ENCODE data around the gene CES4A. TPM values are rescaled to one million over a fixed set of nuclear protein-coding genes. Genes with fewer than 3 reads are reported as not detected.
A peak's percentile ranks its signal among the peaks of the same experiment; 100 is the strongest.
"Not testable (repeated sequence)": the region's sequence is repeated elsewhere in the genome, so short reads cannot be mapped to it uniquely, and the experiment has no call there.

Gene CES4A
- total RNA-seq, 1 experiment from 2014 or later = 5.1 TPM

GRCh38 chr16:66952430-66953110, 35.8 kb upstream of the CES4A start:
- intact Hi-C loops (cut with micrococcal nuclease) = loop anchor here (10.0 kb wide), 1 partner anchor 62 kb away; no protein-coding TSS in a partner anchor
- POLR2A ChIA-PET = interaction anchor here (0.7 to 3.1 kb wide), 3 partner anchors 58 to 203 kb away, joined by 3 to 10 read pairs (median 4); no protein-coding TSS in a partner anchor
- H3K27me3 Mint-ChIP-seq (ENCODE audit: insufficient read depth, unreplicated experiment) = no peaks in the 10 kb centered on the region

GRCh38 chr16:66953462-66954096, 34.8 kb upstream of the CES4A start:
- POLR2A ChIA-PET = interaction anchor here (0.6 to 3.1 kb wide), 7 partner anchors 43 to 254 kb away, joined by 3 to 10 read pairs (median 4); partner anchors contain the start of genes FBXL8 and TRADD
- intact Hi-C loops (cut with micrococcal nuclease) = loop anchor here (1.0 to 10.0 kb wide), 4 partner anchors 24 to 232 kb away; no protein-coding TSS in a partner anchor
- no peaks in the 10 kb centered on the region for H3K27me3 Mint-ChIP-seq (ENCODE audit: insufficient read depth, unreplicated experiment)

More at GRCh38 chr16:66952430-66953110, 35.8 kb upstream of the CES4A start:
- CTCF ChIA-PET = interaction anchor here (0.5 to 3.5 kb wide), 17 partner anchors 9 to 246 kb away, joined by 3 to 37 read pairs (median 3); partner anchors contain the start of genes CES3 and ELMO3
- DNase-seq (ENCODE audit: unreplicated experiment) = no peak
- Mint-ChIP-seq H3K36me3 (ENCODE audit: insufficient read depth, unreplicated experiment) (no peaks in the 10 kb centered on the region), H3K4me1 (ENCODE audit: insufficient read depth, unreplicated experiment) (peaks cover 23% of the 10 kb centered on the region), H3K27ac (ENCODE audit: low read depth, unreplicated experiment) (peak overlapping the region; percentile 67), H3K9me3 (ENCODE audit: unreplicated experiment) (no peaks in the 10 kb centered on the region), H3K4me3 (ENCODE audit: unreplicated experiment) (no peak overlapping the region)
- BruUV-seq (replicated peaks) = no TSS peak
- TF ChIP-seq CTCF (IDR thresholded peaks at IDR 0.05; ENCODE audit: unreplicated experiment) = no peak

GRCh38 chr16:66954097-66954659, 34.2 kb upstream of the CES4A start:
- Mint-ChIP-seq H3K27ac (ENCODE audit: low read depth, unreplicated experiment) (peak overlapping the region; percentile 70), H3K27me3 (ENCODE audit: insufficient read depth, unreplicated experiment) (no peaks in the 10 kb centered on the region), H3K36me3 (ENCODE audit: insufficient read depth, unreplicated experiment) (no peaks in the 10 kb centered on the region), H3K9me3 (ENCODE audit: unreplicated experiment) (no peaks in the 10 kb centered on the region), H3K4me1 (ENCODE audit: insufficient read depth, unreplicated experiment) (peaks cover 17% of the 10 kb centered on the region), H3K4me3 (ENCODE audit: unreplicated experiment) (peak overlapping the region; percentile 51)
- ChIA-PET POLR2A (interaction anchor here (0.6 to 3.1 kb wide), 8 partner anchors 42 to 253 kb away, joined by 3 to 10 read pairs (median 4); partner anchors contain the start of genes FBXL8 and TRADD), CTCF (interaction anchor here (0.5 to 3.5 kb wide), 24 partner anchors 8 to 560 kb away, joined by 3 to 37 read pairs (median 4); no protein-coding TSS in a partner anchor)
- DNase-seq (ENCODE audit: unreplicated experiment) = peak; percentile 88
- no TSS peak for BruUV-seq (replicated peaks)
- intact Hi-C loops (cut with micrococcal nuclease) = loop anchor here (1.0 to 10.0 kb wide), 4 partner anchors 23 to 231 kb away; no protein-coding TSS in a partner anchor
- peak; percentile 67 for TF ChIP-seq CTCF (IDR thresholded peaks at IDR 0.05; ENCODE audit: unreplicated experiment)

More at GRCh38 chr16:66953462-66954096, 34.8 kb upstream of the CES4A start:
- H3K9me3 Mint-ChIP-seq (ENCODE audit: unreplicated experiment) = no peaks in the 10 kb centered on the region
- DNase-seq (ENCODE audit: unreplicated experiment) = peak; percentile 69
- H3K27ac Mint-ChIP-seq (ENCODE audit: low read depth, unreplicated experiment) = peak overlapping the region; percentile 70
- H3K4me1 Mint-ChIP-seq (ENCODE audit: insufficient read depth, unreplicated experiment) = peaks cover 18% of the 10 kb centered on the region
- CTCF ChIA-PET = interaction anchor here (0.5 to 3.5 kb wide), 23 partner anchors 8 to 560 kb away, joined by 3 to 37 read pairs (median 4); partner anchors contain the start of genes CES3 and ELMO3
- H3K36me3 Mint-ChIP-seq (ENCODE audit: insufficient read depth, unreplicated experiment) = no peaks in the 10 kb centered on the region
- no TSS peak for BruUV-seq (replicated peaks)
- TF ChIP-seq CTCF (IDR thresholded peaks at IDR 0.05; ENCODE audit: unreplicated experiment) = no peak
- H3K4me3 Mint-ChIP-seq (ENCODE audit: unreplicated experiment) = peak overlapping the region; percentile 51

- intact Hi-C loops (cut with micrococcal nuclease) = loop anchor here (2.0 to 10.0 kb wide), 2 partner anchors 59 to 61 kb away; no protein-coding TSS in a partner anchor
- BruUV-seq (replicated peaks); DNase-seq (ENCODE audit: unreplicated experiment); H3K36me3 Mint-ChIP-seq (ENCODE audit: insufficient read depth, unreplicated experiment); POLR2A ChIA-PET; H3K27me3 Mint-ChIP-seq (ENCODE audit: insufficient read depth, unreplicated experiment); H3K27ac Mint-ChIP-seq (ENCODE audit: low read depth, unreplicated experiment); H3K9me3 Mint-ChIP-seq (ENCODE audit: unreplicated experiment); H3K4me3 Mint-ChIP-seq (ENCODE audit: unreplicated experiment): not testable (repeated sequence)
- CTCF ChIA-PET = interaction anchor here (0.7 to 6.2 kb wide), 5 partner anchors 11 to 229 kb away, joined by 3 to 30 read pairs (median 4); no protein-coding TSS in a partner anchor
- H3K4me1 Mint-ChIP-seq (ENCODE audit: insufficient read depth, unreplicated experiment) = peaks cover 17% of the 10 kb centered on the region
Measured at GRCh38 chr16:66955363-66956153, 32.8 kb upstream of the CES4A start.

GRCh38 chr16:66956154-66956457, 32.3 kb upstream of the CES4A start:
- POLR2A ChIA-PET; DNase-seq (ENCODE audit: unreplicated experiment); H3K27ac Mint-ChIP-seq (ENCODE audit: low read depth, unreplicated experiment); BruUV-seq (replicated peaks); H3K9me3 Mint-ChIP-seq (ENCODE audit: unreplicated experiment); H3K4me3 Mint-ChIP-seq (ENCODE audit: unreplicated experiment); H3K27me3 Mint-ChIP-seq (ENCODE audit: insufficient read depth, unreplicated experiment); H3K36me3 Mint-ChIP-seq (ENCODE audit: insufficient read depth, unreplicated experiment): not testable (repeated sequence)
- CTCF ChIA-PET = interaction anchor here (0.7 to 6.2 kb wide), 6 partner anchors 10 to 229 kb away, joined by 3 to 30 read pairs (median 4); no protein-coding TSS in a partner anchor
- intact Hi-C loops (cut with micrococcal nuclease) = loop anchor here (10.0 kb wide), 1 partner anchor 59 kb away; no protein-coding TSS in a partner anchor
- peaks cover 17% of the 10 kb centered on the region for H3K4me1 Mint-ChIP-seq (ENCODE audit: insufficient read depth, unreplicated experiment)
